H1 (cell line): ENCODE data around the gene ZMYND10.

ENCODE experiments used
- ASH2L ChIP-seq: fragments of 200-600, 300-600 bp; sonication (generic); IDR thresholded peaks from one replicate; pipeline ENCODE4 v1.7.1; 2017; ENCODE audit warnings: low read length
- CHD2 ChIP-seq: IDR thresholded peaks from 2 replicates; pipeline ENCODE4 v1.6.1; 2012; ENCODE audit warnings: low read length, improper control_type of control experiment
- EGR1 ChIP-seq: IDR thresholded peaks from 2 replicates; pipeline ENCODE4 v1.6.1; 2011; ENCODE audit warnings: low read depth, low read length, borderline replicate concordance
- GABPA ChIP-seq: IDR thresholded peaks from 2 replicates; pipeline ENCODE4 v1.6.1; 2011; ENCODE audit warnings: mild to moderate bottlenecking, low read length, moderate library complexity, borderline replicate concordance; ENCODE audit not compliant: insufficient read depth
- PHF8 ChIP-seq: fragments of 200-600 bp; sonication (generic); conservative IDR thresholded peaks from 2 replicates; pipeline ENCODE4 v1.7.1; 2012; ENCODE audit warnings: low read depth, mild to moderate bottlenecking, inconsistent platforms, low read length, moderate library complexity
- POLR2A ChIP-seq, 2 experiments: IDR thresholded peaks; 1 replicate in 1 of 2; 2 replicates in 1 of 2; pipeline ENCODE4 v1.6.1; 2011; ENCODE audit warnings: low read depth in 2 of 2, low read length in 2 of 2, mild to moderate bottlenecking in 2 of 2; ENCODE audit errors: control extremely low read depth in 1 of 2
- POLR2AphosphoS5 ChIP-seq: IDR thresholded peaks from 2 replicates; pipeline ENCODE4 v1.6.1; 2011; ENCODE audit warnings: low read depth, low read length
- RXRA ChIP-seq: IDR thresholded peaks from 2 replicates; pipeline ENCODE4 v1.6.1; 2011; ENCODE audit warnings: low read depth, mild to moderate bottlenecking, low read length, moderate library complexity; ENCODE audit not compliant: insufficient read depth
- TAF1 ChIP-seq: IDR thresholded peaks from 2 replicates; pipeline ENCODE4 v1.6.1; 2011; ENCODE audit warnings: mild to moderate bottlenecking, low read depth, low read length
- TF ChIP-seq, protein P1 (sequence below), 3 experiments: IDR thresholded peaks; 1 replicate in 2 of 3; 2 replicates in 1 of 3; pipeline versions ENCODE4 v1.5.1 to v1.6.1; 2011; ENCODE audit warnings: low read length in 3 of 3, mild to moderate bottlenecking in 3 of 3, inconsistent platforms in 2 of 3, low read depth in 1 of 3, moderate library complexity in 1 of 3; ENCODE audit not compliant: insufficient read depth in 1 of 3; ENCODE audit errors: control extremely low read depth in 1 of 3
- TF ChIP-seq, protein P2 (sequence below): IDR thresholded peaks from 2 replicates; pipeline ENCODE4 v1.6.1; 2011; ENCODE audit warnings: low read length, improper control_type of control experiment
- TF ChIP-seq, protein P3 (sequence below): IDR thresholded peaks from 2 replicates; pipeline ENCODE4 v1.6.1; 2012; ENCODE audit warnings: inconsistent platforms
- TF ChIP-seq, protein P4 (sequence below): IDR thresholded peaks from 2 replicates; pipeline ENCODE4 v1.6.1; 2012; ENCODE audit warnings: low read length, inconsistent platforms

DNA sequence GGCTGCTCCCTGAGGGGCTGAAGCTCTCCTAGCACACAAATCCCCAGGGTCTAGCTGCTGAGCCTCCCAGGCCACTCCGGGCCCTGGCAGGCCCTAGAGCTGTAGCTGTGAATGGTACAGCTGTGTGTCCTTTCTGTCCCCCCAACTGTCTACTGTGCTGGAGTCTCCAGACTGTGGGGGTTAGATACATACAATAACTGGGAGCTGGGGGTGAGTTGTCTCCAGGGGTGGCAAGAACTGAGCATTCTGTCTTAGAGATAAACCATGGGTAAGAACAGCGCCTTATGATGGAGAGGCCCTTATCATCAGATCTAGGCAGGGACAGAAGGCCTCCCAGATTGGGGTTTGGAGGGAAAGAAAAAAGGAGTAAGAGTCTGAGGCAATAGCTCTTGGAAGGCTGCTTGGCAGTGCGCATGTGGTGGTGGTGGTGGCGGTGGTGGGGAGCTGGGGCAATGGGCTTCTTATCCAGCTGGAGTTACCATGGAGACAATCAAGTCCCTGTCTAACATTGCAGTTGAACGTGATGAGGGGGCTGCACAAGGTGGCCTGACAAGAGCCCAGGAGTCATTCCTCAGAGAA, 8.7 kb upstream of the ZMYND10 start:
- TF ChIP-seq, protein P1, sequence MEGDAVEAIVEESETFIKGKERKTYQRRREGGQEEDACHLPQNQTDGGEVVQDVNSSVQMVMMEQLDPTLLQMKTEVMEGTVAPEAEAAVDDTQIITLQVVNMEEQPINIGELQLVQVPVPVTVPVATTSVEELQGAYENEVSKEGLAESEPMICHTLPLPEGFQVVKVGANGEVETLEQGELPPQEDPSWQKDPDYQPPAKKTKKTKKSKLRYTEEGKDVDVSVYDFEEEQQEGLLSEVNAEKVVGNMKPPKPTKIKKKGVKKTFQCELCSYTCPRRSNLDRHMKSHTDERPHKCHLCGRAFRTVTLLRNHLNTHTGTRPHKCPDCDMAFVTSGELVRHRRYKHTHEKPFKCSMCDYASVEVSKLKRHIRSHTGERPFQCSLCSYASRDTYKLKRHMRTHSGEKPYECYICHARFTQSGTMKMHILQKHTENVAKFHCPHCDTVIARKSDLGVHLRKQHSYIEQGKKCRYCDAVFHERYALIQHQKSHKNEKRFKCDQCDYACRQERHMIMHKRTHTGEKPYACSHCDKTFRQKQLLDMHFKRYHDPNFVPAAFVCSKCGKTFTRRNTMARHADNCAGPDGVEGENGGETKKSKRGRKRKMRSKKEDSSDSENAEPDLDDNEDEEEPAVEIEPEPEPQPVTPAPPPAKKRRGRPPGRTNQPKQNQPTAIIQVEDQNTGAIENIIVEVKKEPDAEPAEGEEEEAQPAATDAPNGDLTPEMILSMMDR (IDR thresholded peaks at IDR 0.05; ENCODE audit: control extremely low read depth in 1 of 3, insufficient read depth in 1 of 3, low read depth in 1 of 3, low read length in 3 of 3): no peak
- TF ChIP-seq, protein P2, sequence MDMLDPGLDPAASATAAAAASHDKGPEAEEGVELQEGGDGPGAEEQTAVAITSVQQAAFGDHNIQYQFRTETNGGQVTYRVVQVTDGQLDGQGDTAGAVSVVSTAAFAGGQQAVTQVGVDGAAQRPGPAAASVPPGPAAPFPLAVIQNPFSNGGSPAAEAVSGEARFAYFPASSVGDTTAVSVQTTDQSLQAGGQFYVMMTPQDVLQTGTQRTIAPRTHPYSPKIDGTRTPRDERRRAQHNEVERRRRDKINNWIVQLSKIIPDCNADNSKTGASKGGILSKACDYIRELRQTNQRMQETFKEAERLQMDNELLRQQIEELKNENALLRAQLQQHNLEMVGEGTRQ: no peak
- TF ChIP-seq TAF1 (no peak), POLR2AphosphoS5 (no peak), POLR2A (IDR thresholded peaks at IDR 0.05; ENCODE audit: control extremely low read depth in 1 of 2, low read depth in 2 of 2, low read length in 2 of 2) (no peak), EGR1 (no peak), ASH2L (no peak), CHD2 (no peak), PHF8 (no peak), GABPA (no peak), RXRA (no peak)
- TF ChIP-seq, protein P3, sequence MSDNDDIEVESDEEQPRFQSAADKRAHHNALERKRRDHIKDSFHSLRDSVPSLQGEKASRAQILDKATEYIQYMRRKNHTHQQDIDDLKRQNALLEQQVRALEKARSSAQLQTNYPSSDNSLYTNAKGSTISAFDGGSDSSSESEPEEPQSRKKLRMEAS: no peak
- TF ChIP-seq, protein P4, sequence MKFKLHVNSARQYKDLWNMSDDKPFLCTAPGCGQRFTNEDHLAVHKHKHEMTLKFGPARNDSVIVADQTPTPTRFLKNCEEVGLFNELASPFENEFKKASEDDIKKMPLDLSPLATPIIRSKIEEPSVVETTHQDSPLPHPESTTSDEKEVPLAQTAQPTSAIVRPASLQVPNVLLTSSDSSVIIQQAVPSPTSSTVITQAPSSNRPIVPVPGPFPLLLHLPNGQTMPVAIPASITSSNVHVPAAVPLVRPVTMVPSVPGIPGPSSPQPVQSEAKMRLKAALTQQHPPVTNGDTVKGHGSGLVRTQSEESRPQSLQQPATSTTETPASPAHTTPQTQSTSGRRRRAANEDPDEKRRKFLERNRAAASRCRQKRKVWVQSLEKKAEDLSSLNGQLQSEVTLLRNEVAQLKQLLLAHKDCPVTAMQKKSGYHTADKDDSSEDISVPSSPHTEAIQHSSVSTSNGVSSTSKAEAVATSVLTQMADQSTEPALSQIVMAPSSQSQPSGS: no peak
